Measurements from ENCODE around the gene YPEL4.

The YPEL4 gene

GRCh38 chr11:57674251-57674650 lies 24.5 kb upstream of the YPEL4 start:
- no peak overlapping the region for H3K4me2 ChIP-seq (ENCODE audit: low read length)

GRCh38 chr11:57668434-57668782 lies 18.7 kb upstream of the YPEL4 start:
- Histone ChIP-seq H3K4me3 (ENCODE audit: low read length) (peak overlapping the region; percentile 84), H3F3A (ENCODE audit: control insufficient read depth, insufficient read depth) (no peaks in the 10 kb centered on the region), H3K4me2 (ENCODE audit: low read length) (peak overlapping the region; percentile 71), H3K79me2 (ENCODE audit: control insufficient read depth, low read length) (peaks cover 54% of the 10 kb centered on the region), H3K9me3 (ENCODE audit: control insufficient read depth, insufficient read depth, low read length) (no peaks in the 10 kb centered on the region), H3K36me3 (ENCODE audit: control insufficient read depth, low read length) (peaks cover 42% of the 10 kb centered on the region), H3K27ac (ENCODE audit: low read depth, low read length) (peak overlapping the region; percentile 72), H3K9me2 (replicated peaks; ENCODE audit: control insufficient read depth, low read length) (no peaks in the 10 kb centered on the region), H4K20me1 (ENCODE audit: control insufficient read depth, insufficient read depth, low read depth, low read length) (peaks cover 12% of the 10 kb centered on the region; the same call in 1 of the 2 replicates), H3K4me1 (ENCODE audit: control insufficient read depth, low read length) (peaks cover 21% of the 10 kb centered on the region), H3K27me3 (ENCODE audit: control insufficient read depth, low read length) (no peaks in the 10 kb centered on the region)
- TF ChIP-seq EZH2phosphoT487 (IDR thresholded peaks at IDR 0.05; ENCODE audit: borderline replicate concordance, low read length) (no peak), CTCF (IDR thresholded peaks at IDR 0.05; ENCODE audit: low read depth, low read length, poor library complexity, severe bottlenecking) (no peak)

More at GRCh38 chr11:57674251-57674650, 24.5 kb upstream of the YPEL4 start:
- peaks cover 80% of the 10 kb centered on the region for H3K36me3 ChIP-seq (ENCODE audit: control insufficient read depth, low read length)
- H3F3A ChIP-seq (ENCODE audit: control insufficient read depth, insufficient read depth), result no peaks in the 10 kb centered on the region
- no peaks in the 10 kb centered on the region for H3K9me2 ChIP-seq (replicated peaks; ENCODE audit: control insufficient read depth, low read length)
- H3K27ac ChIP-seq (ENCODE audit: low read depth, low read length), result no peak overlapping the region
- peaks cover 32% of the 10 kb centered on the region for H4K20me1 ChIP-seq (ENCODE audit: control insufficient read depth, insufficient read depth, low read depth, low read length)
- H3K4me1 ChIP-seq (ENCODE audit: control insufficient read depth, low read length), result peaks cover 10% of the 10 kb centered on the region
- no peaks in the 10 kb centered on the region for H3K27me3 ChIP-seq (ENCODE audit: control insufficient read depth, low read length)
- H3K79me2 ChIP-seq (ENCODE audit: control insufficient read depth, low read length), result peaks cover 97% of the 10 kb centered on the region
- no peaks in the 10 kb centered on the region for H3K9me3 ChIP-seq (ENCODE audit: control insufficient read depth, insufficient read depth, low read length)
- no peak overlapping the region for H3K4me3 ChIP-seq (ENCODE audit: low read length)
- TF ChIP-seq CTCF (IDR thresholded peaks at IDR 0.05; ENCODE audit: low read depth, low read length, poor library complexity, severe bottlenecking) (no peak), EZH2phosphoT487 (IDR thresholded peaks at IDR 0.05; ENCODE audit: borderline replicate concordance, low read length) (no peak)

GRCh38 chr11:57667736-57668433 lies 18.2 kb upstream of the YPEL4 start, which contains the start of gene ZDHHC5:
Gene ZDHHC5, plus strand, starts transcription at chr11:57668114. Its CDS starts 4,977 bp downstream, at chr11:57673091.
- Histone ChIP-seq H4K20me1 (ENCODE audit: control insufficient read depth, insufficient read depth, low read depth, low read length) (peaks cover 7% of the 10 kb centered on the region; the same call in 1 of the 2 replicates), H3F3A (ENCODE audit: control insufficient read depth, insufficient read depth) (no peaks in the 10 kb centered on the region), H3K4me3 (ENCODE audit: low read length) (peak within 1 kb of the TSS; percentile 84), H3K27ac (ENCODE audit: low read depth, low read length) (peak within 1 kb of the TSS; percentile 72), H3K9me3 (ENCODE audit: control insufficient read depth, insufficient read depth, low read length) (no peaks in the 10 kb centered on the region), H3K36me3 (ENCODE audit: control insufficient read depth, low read length) (peaks cover 38% of the 10 kb centered on the region), H3K4me2 (ENCODE audit: low read length) (peak within 1 kb of the TSS; percentile 71), H3K79me2 (ENCODE audit: control insufficient read depth, low read length) (peaks cover 49% of the 10 kb centered on the region), H3K9me2 (replicated peaks; ENCODE audit: control insufficient read depth, low read length) (no peaks in the 10 kb centered on the region), H3K4me1 (ENCODE audit: control insufficient read depth, low read length) (peaks cover 21% of the 10 kb centered on the region), H3K27me3 (ENCODE audit: control insufficient read depth, low read length) (no peaks in the 10 kb centered on the region)
- TF ChIP-seq CTCF (IDR thresholded peaks at IDR 0.05; ENCODE audit: low read depth, low read length, poor library complexity, severe bottlenecking), result peak; percentile 46
- no peak for TF ChIP-seq EZH2phosphoT487 (IDR thresholded peaks at IDR 0.05; ENCODE audit: borderline replicate concordance, low read length)
